AG08396 (cell line): ENCODE data around the gene CD27.
"Not testable (repeated sequence)": the region's sequence is repeated elsewhere in the genome, so short reads cannot be mapped to it uniquely, and the experiment has no call there.

Experiments used
- DNase-seq: peaks from one replicate; pipeline ENCODE4 v3.0.0; 2012; ENCODE audit warnings: low spot score, mixed read lengths

The CD27 gene

DNA sequence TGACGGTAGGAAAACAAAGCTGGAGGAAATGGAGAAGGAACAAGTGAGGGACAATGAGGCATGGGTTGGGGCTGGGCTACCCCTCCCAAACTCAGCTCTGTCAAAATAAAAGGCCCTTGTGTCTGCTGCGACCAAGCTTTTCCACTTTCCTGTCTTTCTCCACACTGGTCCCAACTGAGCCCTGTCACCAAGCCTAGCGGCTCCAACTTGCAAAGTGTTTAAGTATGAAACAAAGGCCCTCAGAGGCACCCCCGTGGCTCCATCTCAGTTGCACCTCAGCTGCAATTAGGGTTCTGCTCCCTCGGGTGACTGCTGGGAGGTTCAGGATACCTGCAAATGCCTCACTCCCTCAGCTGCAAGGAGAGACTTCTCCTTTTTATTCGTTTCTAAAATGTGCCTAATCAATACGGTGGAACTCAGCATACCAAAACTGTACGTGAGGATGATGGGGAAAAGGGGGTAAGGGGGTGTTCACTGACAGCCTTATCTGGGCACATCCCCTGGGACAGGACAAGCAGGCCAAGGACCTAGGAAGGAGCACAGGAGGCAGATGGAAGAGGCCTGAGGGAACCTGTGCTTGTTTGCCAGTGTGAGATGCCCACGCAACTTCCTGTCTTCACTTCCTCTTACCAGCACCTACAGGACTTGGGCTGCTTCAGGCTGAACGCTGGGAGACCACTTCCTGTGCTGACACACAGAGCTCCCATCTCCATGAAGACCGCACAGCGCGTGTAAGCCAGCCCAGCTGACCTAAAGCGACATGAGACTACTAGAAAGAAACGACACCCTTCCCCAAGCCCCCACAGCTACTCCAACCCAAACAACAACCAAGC, 16.9 kb downstream of the CD27 start:
- DNase-seq: no peak

DNA sequence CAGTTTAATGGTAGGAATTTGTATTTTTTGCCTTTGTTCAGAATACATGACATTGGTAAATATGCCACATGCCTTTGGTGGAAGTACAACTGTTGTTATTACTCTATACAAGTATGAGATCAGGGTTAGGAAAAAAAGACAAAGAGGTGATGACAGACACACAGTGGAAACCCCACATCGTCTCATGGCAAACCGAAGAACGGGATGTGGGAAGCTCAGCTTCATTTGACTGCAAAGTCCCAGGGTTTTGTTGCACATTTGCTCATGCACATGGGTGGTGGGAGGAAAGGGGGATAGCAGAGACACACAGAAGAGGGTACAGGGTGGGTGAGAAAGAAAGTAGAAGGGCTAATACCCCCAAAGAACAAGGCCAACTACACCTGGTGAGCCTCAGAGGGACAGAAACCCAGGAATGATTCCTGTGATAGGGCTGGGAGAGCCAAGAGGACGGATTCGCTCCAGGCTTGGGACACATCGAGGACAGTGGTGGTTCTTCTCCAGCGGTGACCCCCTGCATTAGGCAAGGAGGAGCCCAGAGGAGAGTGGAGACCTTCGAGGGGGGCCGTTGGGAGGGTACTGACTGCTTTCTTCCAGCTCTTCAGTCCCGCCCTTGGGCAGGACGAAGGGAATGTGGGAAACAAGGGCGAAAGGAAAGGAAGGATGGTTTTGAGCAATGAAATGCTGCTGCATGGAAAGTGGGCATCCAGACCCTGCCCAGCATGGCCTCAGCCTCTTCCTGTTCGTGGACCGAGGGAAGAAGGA, 17.7 kb downstream of the CD27 start:
- no peak for DNase-seq

DNA sequence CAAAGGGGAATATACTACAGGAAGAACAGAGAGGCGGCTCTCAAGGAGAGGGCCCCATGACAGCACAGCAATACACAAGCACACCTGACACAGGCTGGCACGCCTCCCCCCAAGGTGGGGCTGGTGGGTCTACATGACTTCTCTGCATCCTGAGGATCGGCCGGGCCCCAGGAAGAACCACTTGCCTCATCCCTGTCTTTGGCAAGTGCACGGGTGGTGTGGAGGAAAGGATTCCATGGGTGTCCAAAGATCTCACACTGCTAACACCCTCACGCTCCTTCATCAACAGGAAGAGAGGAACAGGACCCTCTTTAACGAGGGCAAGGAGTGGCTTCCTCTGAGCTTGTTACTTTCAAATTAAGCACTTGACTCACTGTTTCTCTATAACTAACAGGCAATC, 18.5 kb downstream of the CD27 start:
- DNase-seq: no peak

DNA sequence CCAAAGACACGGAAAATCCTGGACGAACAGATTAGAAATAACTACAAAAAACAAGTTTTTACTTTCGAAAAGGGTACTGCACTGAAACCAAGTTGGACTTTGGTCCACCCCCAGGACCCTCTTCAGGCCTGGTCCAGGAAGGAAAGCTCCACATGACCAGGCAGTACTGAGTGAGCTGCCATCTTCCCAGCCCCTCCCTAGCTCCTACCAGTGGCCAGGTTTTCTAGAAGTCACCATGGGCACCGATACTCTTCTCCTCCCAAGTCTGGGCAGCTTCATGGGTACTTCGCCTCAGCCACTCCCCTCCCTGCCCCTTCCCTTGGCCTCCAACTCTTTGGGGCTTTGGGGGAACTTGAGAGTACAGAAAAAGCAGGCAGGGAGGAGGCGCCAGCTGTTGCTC, 19.1 kb downstream of the CD27 start:
- DNase-seq: no peak

DNA sequence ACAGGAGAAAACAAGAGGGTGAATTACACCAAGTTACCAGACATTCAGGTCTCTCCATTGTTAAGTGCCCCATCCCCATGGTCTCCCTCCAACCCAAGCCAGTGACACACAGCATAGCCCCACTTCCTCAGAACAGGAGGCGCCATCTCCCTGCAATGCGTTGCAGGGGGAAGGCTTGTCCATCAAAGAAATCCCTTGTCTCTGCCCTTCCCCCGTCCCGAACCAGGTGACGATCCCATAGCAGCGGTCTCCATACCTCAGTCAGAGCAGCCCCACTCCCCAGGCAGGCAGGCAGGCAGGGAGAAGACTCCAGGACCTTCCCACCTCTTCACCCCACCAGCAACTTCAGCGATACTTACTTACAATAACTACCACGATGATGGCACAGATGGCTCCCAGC, 19.8 kb downstream of the CD27 start:
- no peak for DNase-seq

DNA sequence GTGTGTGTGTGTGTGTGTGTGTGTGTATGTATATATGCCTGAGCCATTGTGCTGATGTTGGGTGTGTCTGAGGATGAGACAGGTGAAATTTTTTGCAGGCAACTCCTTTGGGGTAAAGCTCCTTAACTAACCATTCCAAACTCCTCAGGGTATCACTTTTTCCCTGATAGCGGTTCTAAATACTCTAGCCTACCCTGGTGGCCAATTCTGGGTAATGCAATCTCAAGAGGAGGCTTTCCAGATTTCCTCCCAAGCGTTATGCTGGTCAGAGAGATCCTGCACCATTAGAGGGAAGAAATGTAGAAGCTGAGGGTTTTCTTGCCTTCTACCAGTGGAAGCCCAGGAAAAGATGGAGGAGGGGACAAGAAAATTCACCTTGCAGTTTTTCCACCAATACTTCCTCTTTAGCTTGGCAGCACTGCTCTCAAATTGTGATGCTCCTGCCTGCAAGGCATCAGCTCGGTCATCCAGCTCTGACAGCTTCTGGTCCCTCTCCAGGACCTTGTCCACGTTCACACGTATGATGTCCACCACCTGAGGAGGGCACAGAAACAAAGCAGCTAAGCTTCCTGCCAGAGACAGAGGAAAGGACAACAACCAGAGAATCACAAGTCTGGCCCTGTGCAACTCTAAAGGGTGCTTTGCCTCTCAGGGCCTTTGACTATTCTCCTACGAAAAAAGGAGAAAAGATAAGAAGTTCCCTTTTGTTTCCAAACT, 20.9 kb downstream of the CD27 start:
- peak; percentile 72 for DNase-seq

DNA sequence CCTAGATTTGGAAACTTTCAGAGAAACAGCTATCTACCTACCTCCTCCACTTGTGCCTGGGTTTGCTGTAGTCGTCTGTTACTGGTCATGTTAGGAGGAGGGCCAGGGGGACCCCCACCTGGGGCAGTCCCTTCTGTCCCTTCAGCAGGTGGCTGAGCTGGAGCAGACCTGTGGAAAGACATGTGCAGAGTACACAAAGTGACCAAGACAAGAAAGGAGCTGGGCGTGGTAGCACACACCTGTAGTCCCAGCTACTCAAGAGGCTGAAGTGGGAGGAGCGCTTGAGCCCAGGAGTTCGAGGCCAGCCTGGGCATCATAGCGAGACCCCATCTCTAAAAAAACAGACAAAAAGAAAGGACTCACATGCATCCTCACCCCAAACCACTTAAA, 21.4 kb downstream of the CD27 start:
- no peak for DNase-seq

DNA sequence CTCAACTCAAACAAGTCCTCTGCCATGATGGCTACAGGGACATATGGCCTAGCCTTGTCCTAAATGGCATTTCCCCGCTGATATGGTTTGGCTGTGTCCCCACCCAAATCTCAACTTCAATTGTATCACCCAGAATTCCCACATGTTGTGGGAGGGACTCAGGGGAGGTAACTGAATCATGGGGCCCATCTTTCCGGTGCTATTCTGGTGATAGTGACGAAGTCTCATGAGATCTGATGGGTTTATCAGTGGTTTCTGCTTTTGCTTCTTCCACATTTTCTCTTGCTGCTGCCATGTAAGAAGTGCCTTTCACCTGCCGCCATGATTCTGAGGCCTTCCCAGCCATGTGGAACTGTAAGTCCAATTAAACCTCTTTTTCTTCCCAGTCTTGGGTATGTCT, 22.0 kb downstream of the CD27 start:
- not testable (repeated sequence) for DNase-seq

DNA sequence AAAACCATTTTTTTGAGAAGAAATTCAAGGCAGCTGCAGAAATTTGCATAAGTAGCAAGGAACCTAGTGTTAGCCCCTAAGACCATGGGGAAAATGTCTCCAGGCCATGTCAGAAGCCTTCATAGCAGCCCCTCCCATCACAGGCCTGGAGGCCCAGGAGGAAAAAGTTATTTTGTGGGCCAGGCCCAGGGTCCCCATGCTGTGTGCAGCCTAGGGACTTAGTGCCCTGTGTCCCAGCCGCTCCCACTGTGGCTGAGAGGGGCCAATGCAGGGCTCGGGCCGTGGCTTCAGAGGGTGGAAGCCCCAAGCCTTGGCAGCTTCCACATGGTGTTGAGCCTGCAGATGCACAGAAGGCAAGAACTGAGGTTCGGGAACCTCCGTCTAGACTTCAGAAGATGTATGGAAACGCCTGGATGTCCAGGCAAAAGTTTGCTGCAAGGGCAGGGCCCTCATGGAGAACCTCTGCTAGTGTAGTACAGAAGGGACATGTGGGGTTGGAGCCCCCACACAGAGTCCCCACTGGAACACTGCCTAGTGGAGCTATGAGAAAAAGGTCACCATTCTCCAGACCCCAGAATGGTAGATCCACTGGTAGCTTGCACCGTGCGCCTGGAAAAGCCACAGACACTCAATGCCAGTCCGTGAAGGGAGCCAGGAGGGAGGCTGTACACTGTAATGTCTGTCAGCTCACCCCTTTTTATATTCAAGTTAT, 23.0 kb downstream of the CD27 start:
- not testable (repeated sequence) for DNase-seq

DNA sequence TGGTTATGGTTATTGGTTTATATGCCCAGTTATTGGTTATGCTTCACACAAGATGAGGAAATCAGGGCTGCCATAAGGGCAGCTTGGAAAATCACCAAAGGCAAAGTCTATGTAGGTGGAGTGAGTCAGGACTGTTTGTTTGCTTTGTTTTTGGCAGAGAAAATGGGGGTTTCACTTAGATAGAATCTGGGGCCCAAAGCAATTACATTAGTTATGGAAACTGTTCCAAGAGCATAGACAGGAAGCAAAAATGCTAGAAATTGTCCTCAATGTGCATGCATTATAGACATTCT, 23.5 kb downstream of the CD27 start:
- no peak for DNase-seq

DNA sequence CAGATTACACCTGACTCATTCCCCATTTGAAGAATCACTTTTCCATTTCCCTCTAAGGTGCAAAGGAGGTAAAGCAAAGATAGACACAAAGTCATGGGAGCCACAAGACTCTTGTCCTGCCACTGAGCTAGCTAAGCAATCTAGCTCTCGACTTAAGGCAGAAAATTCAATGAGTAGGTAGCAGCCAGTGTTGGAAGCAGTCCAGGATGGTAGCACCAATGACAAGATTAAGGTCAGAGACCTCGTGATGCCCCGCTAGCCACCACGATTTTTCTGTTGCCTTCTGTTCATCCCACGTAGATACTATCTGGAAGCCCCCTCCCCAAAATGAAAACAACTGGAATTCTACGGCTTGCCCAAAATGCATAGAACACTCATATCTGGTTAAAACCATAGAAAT, 24.3 kb downstream of the CD27 start:
- DNase-seq: no peak

DNA sequence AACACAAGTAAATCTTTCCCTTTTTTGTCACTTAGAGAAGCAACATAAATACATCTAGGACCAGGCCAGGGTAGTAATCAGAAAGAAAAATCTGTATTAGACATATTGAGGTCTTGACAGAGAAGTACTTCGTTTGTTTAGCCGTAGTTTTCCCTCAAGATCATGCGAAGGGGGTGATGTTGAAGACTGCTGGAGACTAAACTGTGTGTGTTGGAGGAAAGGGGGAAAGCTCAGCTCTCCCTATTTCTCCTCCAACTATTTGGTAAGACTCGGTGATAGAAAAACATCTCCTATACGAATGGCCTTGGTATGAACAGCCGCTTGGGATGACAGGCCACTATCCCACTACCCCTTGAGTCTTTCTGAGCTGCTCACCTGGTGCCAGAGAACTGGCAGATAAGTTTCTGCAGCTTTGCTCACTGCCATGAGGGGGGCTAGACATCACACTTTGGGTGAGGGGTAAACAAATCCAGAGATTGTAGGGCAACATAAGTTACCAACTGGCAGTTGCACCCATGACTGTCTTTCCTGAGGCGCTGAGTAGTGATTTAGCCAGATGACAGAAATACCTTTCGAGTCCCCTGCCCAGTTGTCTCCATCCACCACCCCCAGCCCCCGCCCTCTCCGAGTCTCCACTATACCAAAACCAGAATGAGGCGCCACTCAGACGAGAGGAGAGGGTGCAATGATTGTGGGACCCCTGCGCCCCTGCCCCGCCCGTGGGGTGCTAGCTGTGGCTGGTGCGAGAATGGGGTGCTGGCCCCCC, 25.0 kb downstream of the CD27 start:
- DNase-seq: no peak

DNA sequence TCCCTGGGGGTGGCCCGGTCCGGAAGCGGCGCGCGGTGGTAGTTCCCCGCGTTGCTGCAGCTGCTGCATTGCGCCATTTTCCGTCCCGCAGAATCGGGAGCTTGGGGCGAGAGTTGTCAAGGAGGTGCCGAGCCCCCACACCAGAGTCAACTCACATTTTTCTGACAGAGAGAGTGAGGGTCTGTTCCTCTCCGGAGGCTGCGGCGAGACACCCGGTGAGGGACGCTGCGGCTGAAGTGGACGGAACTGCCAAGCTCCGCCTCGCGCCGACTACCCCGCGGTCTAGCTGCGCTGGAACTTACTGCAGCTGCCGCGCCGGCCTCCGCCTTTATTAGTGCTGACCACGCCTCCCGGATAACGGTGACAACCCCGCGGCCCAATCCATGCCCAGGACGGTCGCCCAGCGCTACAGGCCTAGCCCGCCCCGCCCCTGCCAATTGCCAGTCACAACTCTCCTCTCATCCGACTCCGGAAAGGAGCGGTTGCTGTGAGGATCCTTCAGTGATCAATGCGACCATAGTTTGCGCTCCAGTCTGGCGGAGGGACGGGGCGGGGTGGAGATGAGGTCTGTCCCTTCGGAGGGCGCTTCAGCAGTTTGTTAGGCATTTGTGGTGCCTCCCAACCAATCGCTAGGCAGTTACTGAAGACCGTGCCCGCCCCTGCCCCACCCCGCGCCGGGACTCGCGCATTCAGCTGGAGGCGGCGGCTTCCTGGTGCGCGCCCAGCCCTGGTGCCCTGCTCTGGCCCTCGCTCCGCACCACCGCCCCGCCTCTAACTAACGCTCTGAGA, 25.8 kb downstream of the CD27 start, which contains the start of gene VAMP1:
Gene VAMP1, minus strand, starts transcription at position 303 of the 789 bp plus-strand sequence. Its CDS starts 146 bp downstream, at position 157.
- DNase-seq: peak; percentile 98

DNA sequence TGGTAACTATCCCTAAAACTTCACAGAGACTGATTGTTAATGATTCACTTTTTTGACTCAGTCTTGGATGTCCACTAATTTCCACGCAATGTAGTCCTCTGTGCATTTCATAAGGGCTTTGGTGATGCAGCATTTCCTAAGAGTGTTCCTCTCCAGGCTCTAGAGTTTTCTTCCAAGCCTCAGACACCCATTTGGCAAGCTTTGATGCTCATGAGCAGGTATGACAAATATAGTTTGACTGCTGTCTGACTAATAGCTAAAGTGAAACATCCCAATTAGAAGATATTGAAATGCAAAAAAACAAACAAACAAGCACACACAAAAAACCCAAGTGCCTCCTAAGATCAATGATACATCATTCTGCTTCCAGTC, 27.2 kb downstream of the CD27 start:
- DNase-seq: peak; percentile 55

DNA sequence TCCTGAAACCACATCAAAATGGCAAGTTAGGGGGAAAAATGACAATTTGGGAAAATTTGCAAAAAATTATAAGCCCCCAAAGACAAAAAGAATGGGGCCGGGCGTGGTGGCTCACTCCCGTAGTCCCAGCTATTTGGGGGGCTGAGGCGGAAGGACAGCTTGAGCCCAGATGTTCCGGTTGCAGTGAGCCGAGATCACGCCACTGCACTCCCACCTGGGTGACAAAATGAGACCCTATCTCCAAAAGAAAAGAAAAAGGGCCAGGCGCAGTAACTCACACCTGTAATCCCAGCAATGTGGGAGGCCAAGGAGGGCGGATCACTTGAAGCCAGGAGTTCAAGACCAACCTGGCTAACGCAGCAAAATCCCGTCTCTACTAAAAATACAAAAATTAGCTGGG, 27.7 kb downstream of the CD27 start:
- DNase-seq: no peak

DNA sequence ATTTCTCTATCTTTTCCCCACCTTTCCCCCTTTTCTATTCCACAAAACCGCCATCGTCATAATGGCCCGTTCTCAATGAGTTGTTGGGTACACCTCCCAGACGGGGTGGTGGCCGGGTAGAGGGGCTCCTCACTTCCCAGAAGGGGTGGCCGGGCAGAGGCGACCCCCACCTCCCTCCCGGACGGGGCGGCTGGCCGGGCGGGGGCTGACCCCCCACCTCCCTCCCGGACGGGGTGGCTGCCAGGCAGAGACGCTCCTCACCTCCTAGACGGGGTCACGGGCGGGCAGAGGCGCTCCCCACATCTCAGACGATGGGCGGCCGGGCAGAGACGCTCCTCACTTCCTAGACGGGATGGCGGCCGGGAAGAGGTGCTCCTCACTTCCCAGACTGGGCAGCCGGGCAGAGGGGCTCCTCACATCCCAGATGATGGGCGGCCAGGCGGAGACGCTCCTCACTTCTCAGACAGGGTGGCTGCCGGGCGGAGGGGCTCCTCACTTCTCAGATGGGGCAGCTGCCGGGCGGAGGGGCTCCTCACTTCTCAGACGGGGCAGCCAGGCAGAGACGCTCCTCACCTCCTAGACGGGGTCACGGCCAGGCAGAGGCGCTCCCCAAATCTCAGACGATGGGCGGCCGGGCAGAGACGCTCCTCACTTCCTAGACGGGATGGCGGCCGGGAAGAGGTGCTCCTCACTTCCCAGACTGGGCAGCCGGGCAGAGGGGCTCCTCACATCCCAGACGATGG, 30.6 kb downstream of the CD27 start:
- DNase-seq: not testable (repeated sequence)

DNA sequence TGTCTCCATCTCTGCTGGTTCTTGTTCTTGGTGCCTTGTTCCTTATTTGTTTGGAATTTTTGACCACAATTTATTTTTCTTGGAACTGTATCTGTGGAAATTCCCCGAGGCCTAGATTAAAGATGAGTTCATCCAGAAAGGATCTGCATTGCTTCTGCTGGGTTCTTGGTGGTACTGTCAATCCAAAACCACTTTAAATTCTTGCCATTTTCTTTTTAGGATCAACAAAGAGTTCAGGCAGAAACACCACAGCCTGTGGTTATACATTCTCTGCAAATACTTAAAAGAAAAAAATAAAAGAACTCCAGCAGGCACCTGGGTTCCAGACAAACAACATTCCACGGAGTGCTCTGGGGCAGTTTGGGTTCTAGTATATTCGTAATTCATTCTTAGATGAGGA, 31.7 kb downstream of the CD27 start:
- peak; percentile 86 for DNase-seq

DNA sequence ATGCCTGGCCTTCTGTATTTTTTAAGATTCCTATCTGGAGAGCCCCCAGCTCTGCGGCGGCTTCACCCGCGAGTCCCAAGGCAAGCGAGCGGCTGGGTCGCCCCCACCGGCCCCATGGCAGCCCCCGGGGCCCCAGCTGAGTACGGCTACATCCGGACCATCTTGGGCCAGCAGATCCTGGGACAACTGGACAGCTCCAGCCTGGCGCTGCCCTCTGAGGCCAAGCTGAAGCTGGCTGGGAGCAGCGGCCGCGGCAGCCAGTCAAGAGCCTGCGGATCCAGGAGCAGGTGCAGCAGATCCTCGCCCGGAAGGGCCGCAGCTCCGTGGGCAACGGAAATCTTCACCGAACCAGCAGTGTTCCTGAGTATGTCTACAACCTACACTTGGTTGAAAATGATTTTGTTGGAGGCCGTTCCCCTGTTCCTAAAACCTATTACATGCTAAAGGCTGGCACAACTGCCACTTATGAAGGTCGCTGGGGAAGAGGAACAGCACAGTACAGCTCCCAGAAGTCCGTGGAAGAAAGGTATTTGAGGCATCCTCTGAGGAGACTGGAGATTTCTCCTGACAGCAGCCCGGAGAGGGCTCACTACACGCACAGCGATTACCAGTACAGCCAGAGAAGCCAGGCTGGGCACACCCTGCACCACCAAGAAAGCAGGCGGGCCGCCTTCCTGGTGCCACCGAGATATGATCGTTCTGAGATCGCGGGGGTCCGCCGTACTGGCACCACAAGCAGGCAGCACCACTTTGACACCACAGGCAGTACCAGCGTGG, 33.0 kb downstream of the CD27 start:
- DNase-seq: not testable (repeated sequence)

DNA sequence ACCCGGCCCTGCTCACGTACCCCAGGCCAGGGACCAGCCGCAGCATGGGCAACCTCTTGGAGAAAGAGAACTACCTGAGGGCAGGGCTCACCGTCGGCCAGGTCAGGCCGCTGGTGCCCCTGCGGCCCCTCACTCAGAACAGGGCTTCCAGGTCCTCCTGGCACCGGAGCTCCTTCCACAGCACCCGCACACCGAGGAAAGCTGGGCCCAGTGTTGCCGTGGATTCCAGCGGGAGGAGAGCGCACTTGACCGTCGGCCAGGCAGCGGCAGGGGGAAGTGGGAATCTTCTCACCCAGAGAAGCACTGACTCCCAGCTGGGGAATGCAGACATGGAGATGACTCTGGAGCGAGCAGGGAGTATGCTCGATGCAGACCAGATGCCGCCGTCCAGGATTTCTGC, 33.7 kb downstream of the CD27 start:
- no peak for DNase-seq
